Measurements from ENCODE around the gene ADISSP. TPM values are rescaled to one million over a fixed set of nuclear protein-coding genes. Genes with fewer than 3 reads are reported as not detected.

Gene ADISSP
- total RNA-seq, 1 donor from 2014 or later: 93.0 TPM

GRCh38 chr20:3759884-3760283 is 7.7 kb downstream of the ADISSP start:
- H3K36me3 Mint-ChIP-seq (ENCODE audit: low read depth): peaks cover 6% of the 10 kb centered on the region

GRCh38 chr20:3759316-3759823 is 8.2 kb downstream of the ADISSP start:
- H3K4me3 Mint-ChIP-seq: peak overlapping the region; percentile 21
- H3K27me3 Mint-ChIP-seq (ENCODE audit: low read depth): no peaks in the 10 kb centered on the region
- peaks cover 30% of the 10 kb centered on the region for H3K4me1 Mint-ChIP-seq
- DNase-seq (ENCODE audit: low read depth, low spot score): no peak
- TF ChIP-seq, protein P1, sequence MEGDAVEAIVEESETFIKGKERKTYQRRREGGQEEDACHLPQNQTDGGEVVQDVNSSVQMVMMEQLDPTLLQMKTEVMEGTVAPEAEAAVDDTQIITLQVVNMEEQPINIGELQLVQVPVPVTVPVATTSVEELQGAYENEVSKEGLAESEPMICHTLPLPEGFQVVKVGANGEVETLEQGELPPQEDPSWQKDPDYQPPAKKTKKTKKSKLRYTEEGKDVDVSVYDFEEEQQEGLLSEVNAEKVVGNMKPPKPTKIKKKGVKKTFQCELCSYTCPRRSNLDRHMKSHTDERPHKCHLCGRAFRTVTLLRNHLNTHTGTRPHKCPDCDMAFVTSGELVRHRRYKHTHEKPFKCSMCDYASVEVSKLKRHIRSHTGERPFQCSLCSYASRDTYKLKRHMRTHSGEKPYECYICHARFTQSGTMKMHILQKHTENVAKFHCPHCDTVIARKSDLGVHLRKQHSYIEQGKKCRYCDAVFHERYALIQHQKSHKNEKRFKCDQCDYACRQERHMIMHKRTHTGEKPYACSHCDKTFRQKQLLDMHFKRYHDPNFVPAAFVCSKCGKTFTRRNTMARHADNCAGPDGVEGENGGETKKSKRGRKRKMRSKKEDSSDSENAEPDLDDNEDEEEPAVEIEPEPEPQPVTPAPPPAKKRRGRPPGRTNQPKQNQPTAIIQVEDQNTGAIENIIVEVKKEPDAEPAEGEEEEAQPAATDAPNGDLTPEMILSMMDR (conservative IDR thresholded peaks at IDR 0.05): no peak
- H3K27ac Mint-ChIP-seq (ENCODE audit: unreplicated experiment): peak overlapping the region; percentile 93
- H3K9me3 Mint-ChIP-seq: no peaks in the 10 kb centered on the region
- H3K36me3 Mint-ChIP-seq (ENCODE audit: low read depth): peaks cover 6% of the 10 kb centered on the region

More at GRCh38 chr20:3759884-3760283, 7.7 kb downstream of the ADISSP start:
- peak overlapping the region; percentile 93 for H3K27ac Mint-ChIP-seq (ENCODE audit: unreplicated experiment)
- H3K27me3 Mint-ChIP-seq (ENCODE audit: low read depth): no peaks in the 10 kb centered on the region
- TF ChIP-seq, protein P1 (conservative IDR thresholded peaks at IDR 0.05): no peak
- no peaks in the 10 kb centered on the region for H3K9me3 Mint-ChIP-seq
- H3K4me3 Mint-ChIP-seq: peak overlapping the region; percentile 21
- H3K4me1 Mint-ChIP-seq: peaks cover 33% of the 10 kb centered on the region
- no peak for DNase-seq (ENCODE audit: low read depth, low spot score)

DNA sequence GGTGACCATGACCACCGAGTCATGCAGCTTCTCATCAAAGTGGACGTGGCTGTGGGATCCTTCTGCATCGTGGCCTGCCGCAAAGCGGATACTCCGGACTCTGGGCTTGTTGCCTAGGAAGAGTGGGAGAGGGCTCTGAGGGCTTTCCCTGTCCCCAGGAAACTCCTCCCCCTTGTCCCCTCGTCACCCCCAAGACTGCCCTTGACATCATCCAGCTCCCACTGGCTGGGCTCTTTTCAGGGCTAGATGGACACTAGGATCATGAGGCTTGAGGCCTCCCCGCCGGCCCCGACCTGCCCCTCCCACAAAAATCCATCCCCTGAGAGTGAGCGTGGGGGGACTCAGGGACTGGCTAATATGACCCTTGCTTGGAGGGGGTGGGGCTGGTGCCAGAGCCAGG is 9.0 kb downstream of the ADISSP start:
- TF ChIP-seq, protein P1 (conservative IDR thresholded peaks at IDR 0.05): no peak
- H3K4me3 Mint-ChIP-seq: no peak overlapping the region
- no peaks in the 10 kb centered on the region for H3K27me3 Mint-ChIP-seq (ENCODE audit: low read depth)
- peaks cover 27% of the 10 kb centered on the region for H3K4me1 Mint-ChIP-seq
- no peak overlapping the region for H3K27ac Mint-ChIP-seq (ENCODE audit: unreplicated experiment)
- DNase-seq (ENCODE audit: low read depth, low spot score): no peak
- H3K9me3 Mint-ChIP-seq: no peaks in the 10 kb centered on the region
- peaks cover 6% of the 10 kb centered on the region for H3K36me3 Mint-ChIP-seq (ENCODE audit: low read depth)

GRCh38 chr20:3757268-3757667 is 10.3 kb downstream of the ADISSP start:
- Mint-ChIP-seq H3K36me3 (ENCODE audit: low read depth) (peaks cover 9% of the 10 kb centered on the region), H3K4me3 (no peak overlapping the region), H3K9me3 (no peaks in the 10 kb centered on the region), H3K27me3 (ENCODE audit: low read depth) (peaks cover 11% of the 10 kb centered on the region), H3K27ac (ENCODE audit: unreplicated experiment) (no peak overlapping the region), H3K4me1 (peaks cover 38% of the 10 kb centered on the region)
- TF ChIP-seq, protein P1 (conservative IDR thresholded peaks at IDR 0.05): no peak
- DNase-seq (ENCODE audit: low read depth, low spot score): no peak

GRCh38 chr20:3755814-3756480 is 11.6 kb downstream of the ADISSP start:
- peaks cover 18% of the 10 kb centered on the region for H3K27me3 Mint-ChIP-seq (ENCODE audit: low read depth)
- no peak overlapping the region for H3K4me3 Mint-ChIP-seq
- DNase-seq (ENCODE audit: low read depth, low spot score): no peak
- TF ChIP-seq, protein P1 (conservative IDR thresholded peaks at IDR 0.05): no peak
- H3K9me3 Mint-ChIP-seq: no peaks in the 10 kb centered on the region
- peaks cover 10% of the 10 kb centered on the region for H3K36me3 Mint-ChIP-seq (ENCODE audit: low read depth)
- peaks cover 33% of the 10 kb centered on the region for H3K4me1 Mint-ChIP-seq
- no peak overlapping the region for H3K27ac Mint-ChIP-seq (ENCODE audit: unreplicated experiment)
